Measurements from ENCODE around the gene ELOA.

Gene ELOA

DNA sequence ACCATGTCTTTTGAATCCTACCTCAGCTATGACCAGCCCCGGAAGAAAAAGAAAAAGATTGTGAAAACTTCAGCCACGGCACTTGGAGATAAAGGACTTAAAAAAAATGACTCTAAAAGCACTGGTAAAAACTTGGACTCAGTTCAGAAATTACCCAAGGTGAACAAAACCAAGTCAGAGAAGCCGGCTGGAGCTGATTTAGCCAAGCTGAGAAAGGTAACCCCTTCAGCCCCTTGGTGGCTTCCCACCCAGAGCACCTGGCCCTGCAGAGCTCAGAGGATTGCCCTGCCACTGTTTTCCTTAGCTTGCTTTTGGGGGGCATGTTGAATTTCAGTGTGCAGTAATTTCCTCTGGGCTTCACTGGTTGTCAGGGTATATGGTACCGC is 8.5 kb downstream of the ELOA start:
- TF ChIP-seq, protein P1, sequence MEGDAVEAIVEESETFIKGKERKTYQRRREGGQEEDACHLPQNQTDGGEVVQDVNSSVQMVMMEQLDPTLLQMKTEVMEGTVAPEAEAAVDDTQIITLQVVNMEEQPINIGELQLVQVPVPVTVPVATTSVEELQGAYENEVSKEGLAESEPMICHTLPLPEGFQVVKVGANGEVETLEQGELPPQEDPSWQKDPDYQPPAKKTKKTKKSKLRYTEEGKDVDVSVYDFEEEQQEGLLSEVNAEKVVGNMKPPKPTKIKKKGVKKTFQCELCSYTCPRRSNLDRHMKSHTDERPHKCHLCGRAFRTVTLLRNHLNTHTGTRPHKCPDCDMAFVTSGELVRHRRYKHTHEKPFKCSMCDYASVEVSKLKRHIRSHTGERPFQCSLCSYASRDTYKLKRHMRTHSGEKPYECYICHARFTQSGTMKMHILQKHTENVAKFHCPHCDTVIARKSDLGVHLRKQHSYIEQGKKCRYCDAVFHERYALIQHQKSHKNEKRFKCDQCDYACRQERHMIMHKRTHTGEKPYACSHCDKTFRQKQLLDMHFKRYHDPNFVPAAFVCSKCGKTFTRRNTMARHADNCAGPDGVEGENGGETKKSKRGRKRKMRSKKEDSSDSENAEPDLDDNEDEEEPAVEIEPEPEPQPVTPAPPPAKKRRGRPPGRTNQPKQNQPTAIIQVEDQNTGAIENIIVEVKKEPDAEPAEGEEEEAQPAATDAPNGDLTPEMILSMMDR (IDR thresholded peaks at IDR 0.05; ENCODE audit: control insufficient read depth, extremely low read depth, insufficient read depth), result no peak
- DNase-seq (ENCODE audit: low read depth), result no peak

DNA sequence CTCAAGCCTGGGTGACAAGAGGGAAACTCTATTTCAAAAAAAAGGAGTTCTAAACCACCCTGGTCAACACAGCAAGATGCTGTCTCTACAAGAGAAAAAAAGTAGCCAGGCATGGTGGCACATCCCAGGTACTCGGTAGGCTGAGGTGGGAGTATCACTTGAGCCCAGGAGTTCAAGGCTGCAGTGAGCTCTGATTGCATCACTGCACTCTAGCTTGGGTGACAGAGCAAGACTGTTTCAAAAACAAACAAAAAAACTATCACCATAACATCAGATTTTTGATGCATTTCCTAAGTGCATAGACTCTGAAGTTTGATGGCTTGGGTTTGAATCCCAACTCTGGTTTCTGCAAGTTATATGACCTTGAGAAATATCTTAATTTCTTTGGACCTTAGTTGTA is 9.6 kb downstream of the ELOA start:
- no peak for DNase-seq (ENCODE audit: low read depth)
- H3K4me3 ChIP-seq (ENCODE audit: low read depth, low read length), result no peak overlapping the region
- TF ChIP-seq, protein P1 (IDR thresholded peaks at IDR 0.05; ENCODE audit: control insufficient read depth, extremely low read depth, insufficient read depth), result no peak

More for the DNA sequence above, 8.5 kb downstream of the ELOA start:
- H3K4me3 ChIP-seq (ENCODE audit: low read depth, low read length), result no peak overlapping the region

DNA sequence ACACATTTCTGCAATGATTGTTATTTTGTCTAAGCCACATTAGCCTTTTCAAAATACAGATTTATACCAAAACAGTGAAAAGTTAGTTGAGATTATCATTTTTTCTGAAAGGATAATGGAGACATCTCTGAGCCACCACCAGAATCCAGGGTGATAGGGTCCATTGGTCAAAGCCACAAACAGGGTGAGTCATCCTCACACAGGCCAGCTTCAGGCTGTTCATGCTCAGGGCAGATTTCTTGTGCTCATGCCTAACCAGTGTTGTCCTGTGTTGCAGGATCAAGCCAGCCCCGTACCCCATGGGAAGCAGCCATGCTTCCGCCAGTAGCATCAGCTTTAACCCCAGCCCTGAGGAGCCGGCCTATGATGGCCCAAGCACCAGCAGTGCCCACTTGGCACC is 13.4 kb downstream of the ELOA start:
- H3K4me3 ChIP-seq (ENCODE audit: low read depth, low read length), result no peak overlapping the region
- DNase-seq (ENCODE audit: low read depth), result no peak
- TF ChIP-seq, protein P1 (IDR thresholded peaks at IDR 0.05; ENCODE audit: control insufficient read depth, extremely low read depth, insufficient read depth), result no peak

DNA sequence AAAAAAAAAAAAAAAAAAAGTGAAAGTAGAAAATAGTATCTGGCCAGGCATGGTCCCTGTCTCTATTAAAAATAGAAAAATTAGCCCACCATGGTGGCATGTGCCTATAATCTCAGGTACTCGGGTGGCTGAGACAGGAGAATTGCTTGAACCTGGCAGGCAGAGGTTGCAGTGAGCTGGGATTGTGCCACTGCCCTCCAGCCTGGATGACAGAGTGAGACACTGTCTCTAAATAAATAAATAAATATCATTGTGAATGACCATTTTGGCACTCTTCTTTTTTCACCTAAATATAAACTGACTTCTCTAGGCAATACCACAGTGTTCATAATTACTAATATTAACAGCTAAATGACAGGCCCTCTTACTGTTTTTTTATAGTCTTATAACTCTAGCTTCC is 14.5 kb downstream of the ELOA start:
- no peak for DNase-seq (ENCODE audit: low read depth)
- TF ChIP-seq, protein P1 (IDR thresholded peaks at IDR 0.05; ENCODE audit: control insufficient read depth, extremely low read depth, insufficient read depth), result no peak
- no peak overlapping the region for H3K4me3 ChIP-seq (ENCODE audit: low read depth, low read length)

DNA sequence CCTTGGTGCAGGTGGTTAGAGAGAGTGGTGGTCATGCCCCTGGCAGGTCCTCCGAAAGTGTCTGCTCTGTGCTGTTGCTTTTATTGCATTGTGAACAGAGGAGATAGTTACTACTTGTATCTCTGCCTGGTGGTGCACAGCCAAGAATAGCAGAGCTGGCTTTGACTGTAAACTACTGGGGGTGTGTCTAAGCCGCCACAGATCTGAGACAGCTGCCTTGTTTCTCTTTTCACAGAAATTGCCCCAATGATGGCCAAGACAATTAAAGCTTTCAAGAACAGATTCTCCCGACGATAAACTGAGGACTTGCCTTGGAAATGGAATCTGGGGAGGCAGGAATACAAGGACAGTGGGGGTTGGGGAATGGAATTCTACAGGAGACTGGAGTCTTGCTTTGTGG is 16.0 kb downstream of the ELOA start:
- H3K4me3 ChIP-seq (ENCODE audit: low read depth, low read length), result no peak overlapping the region
- TF ChIP-seq, protein P1 (IDR thresholded peaks at IDR 0.05; ENCODE audit: control insufficient read depth, extremely low read depth, insufficient read depth), result no peak
- DNase-seq (ENCODE audit: low read depth), result no peak

DNA sequence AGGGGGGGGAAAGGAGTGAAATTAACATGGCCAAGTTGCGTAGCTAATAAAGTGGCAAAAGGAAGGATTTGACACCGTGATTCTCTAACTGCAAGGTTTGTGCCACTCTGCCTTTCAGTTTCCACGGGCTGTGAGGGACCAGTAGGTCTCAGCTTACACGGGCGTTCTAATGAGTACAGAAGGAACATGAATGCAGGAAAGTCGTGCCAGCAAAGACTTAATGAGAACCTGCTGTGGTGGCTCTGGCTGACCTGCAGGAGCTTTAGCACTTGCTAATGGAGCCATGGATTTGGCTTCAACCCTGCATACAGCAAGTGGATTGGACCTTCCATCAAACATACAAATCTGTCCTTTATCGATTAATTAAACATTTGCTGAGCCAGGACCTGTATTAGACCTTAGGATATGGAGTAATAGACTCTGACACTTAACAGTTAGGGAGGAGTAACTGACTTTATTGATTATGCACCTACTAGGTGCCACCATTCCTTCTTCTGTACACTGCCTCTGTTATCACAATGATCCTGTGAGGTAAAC is 19.8 kb downstream of the ELOA start:
- no peak for DNase-seq (ENCODE audit: low read depth)
- no peak overlapping the region for H3K4me3 ChIP-seq (ENCODE audit: low read depth, low read length)
- TF ChIP-seq, protein P1 (IDR thresholded peaks at IDR 0.05; ENCODE audit: control insufficient read depth, extremely low read depth, insufficient read depth), result no peak

DNA sequence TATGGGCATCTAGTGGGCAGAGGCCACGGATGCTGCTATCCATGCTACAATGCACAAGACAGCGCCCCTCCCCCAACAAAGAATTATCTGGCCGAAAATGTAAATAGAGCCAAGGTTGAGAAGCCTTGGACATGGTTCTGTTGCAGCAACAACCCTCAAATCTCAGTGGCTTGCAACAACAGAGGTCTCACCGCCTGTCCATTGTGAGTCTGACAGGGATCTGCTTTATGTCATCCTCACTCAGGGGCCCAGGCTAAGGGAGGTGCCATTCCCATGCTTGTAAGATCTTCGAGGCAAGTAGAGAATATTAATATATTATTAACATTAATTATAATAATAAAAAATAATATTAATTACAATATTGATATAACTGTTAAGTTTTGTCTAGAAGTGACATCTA is 25.5 kb downstream of the ELOA start:
- H3K4me3 ChIP-seq (ENCODE audit: low read depth, low read length), result no peak overlapping the region
- no peak for DNase-seq (ENCODE audit: low read depth)
- TF ChIP-seq, protein P1 (IDR thresholded peaks at IDR 0.05; ENCODE audit: control insufficient read depth, extremely low read depth, insufficient read depth), result no peak
